ENCODE results near the gene PTGIR. TPM values are rescaled to one million over a fixed set of nuclear protein-coding genes. Genes with fewer than 3 reads are reported as not detected.

Gene PTGIR
- total RNA-seq, 1 donor: 2.5 TPM

- no peak for DNase-seq (ENCODE audit: insufficient read length, low spot score, missing footprints)
- H3K27ac ChIP-seq (ENCODE audit: low read depth, low read length): no peak overlapping the region
- peaks cover 43% of the 10 kb centered on the region for H3K79me2 ChIP-seq (ENCODE audit: insufficient read depth, low read length)
- no peak overlapping the region for H3K4me3 ChIP-seq (ENCODE audit: insufficient read depth, low read length)
- no peak overlapping the region for H3K4me2 ChIP-seq (ENCODE audit: insufficient read depth, low read length)
- H3K9me3 ChIP-seq (ENCODE audit: low read depth, low read length): no peaks in the 10 kb centered on the region
- no peak for TF ChIP-seq CTCF (IDR thresholded peaks at IDR 0.05; ENCODE audit: extremely low read depth, low read depth, low read length)
- H3K4me1 ChIP-seq (ENCODE audit: insufficient read depth, low read length): peaks cover 25% of the 10 kb centered on the region
- peaks cover 51% of the 10 kb centered on the region for H3K36me3 ChIP-seq (ENCODE audit: insufficient read depth, low read length)
- no peak overlapping the region for H2AFZ ChIP-seq (ENCODE audit: low read length)
- peaks cover 73% of the 10 kb centered on the region for H4K20me1 ChIP-seq (ENCODE audit: insufficient read depth, low read length)
- no peaks in the 10 kb centered on the region for H3K27me3 ChIP-seq (ENCODE audit: insufficient read depth, low read length)
Measured at GRCh38 chr19:46608581-46609345, 16.1 kb downstream of the PTGIR start.

GRCh38 chr19:46608178-46608577 lies 16.7 kb downstream of the PTGIR start:
- no peak for DNase-seq (ENCODE audit: insufficient read length, low spot score, missing footprints)
- H3K4me1 ChIP-seq (ENCODE audit: insufficient read depth, low read length): peaks cover 31% of the 10 kb centered on the region
- peaks cover 78% of the 10 kb centered on the region for H4K20me1 ChIP-seq (ENCODE audit: insufficient read depth, low read length)

GRCh38 chr19:46607448-46607841 lies 17.4 kb downstream of the PTGIR start:
- Histone ChIP-seq H3K36me3 (ENCODE audit: insufficient read depth, low read length) (peaks cover 51% of the 10 kb centered on the region), H2AFZ (ENCODE audit: low read length) (no peak overlapping the region), H3K9me3 (ENCODE audit: low read depth, low read length) (no peaks in the 10 kb centered on the region), H3K4me3 (ENCODE audit: insufficient read depth, low read length) (no peak overlapping the region), H4K20me1 (ENCODE audit: insufficient read depth, low read length) (peaks cover 84% of the 10 kb centered on the region), H3K4me2 (ENCODE audit: insufficient read depth, low read length) (no peak overlapping the region), H3K27ac (ENCODE audit: low read depth, low read length) (no peak overlapping the region), H3K79me2 (ENCODE audit: insufficient read depth, low read length) (peaks cover 56% of the 10 kb centered on the region), H3K4me1 (ENCODE audit: insufficient read depth, low read length) (peaks cover 34% of the 10 kb centered on the region), H3K27me3 (ENCODE audit: insufficient read depth, low read length) (no peaks in the 10 kb centered on the region)
- TF ChIP-seq CTCF (IDR thresholded peaks at IDR 0.05; ENCODE audit: extremely low read depth, low read depth, low read length): no peak
- no peak for DNase-seq (ENCODE audit: insufficient read length, low spot score, missing footprints)

More at GRCh38 chr19:46608178-46608577, 16.7 kb downstream of the PTGIR start:
- no peak for TF ChIP-seq CTCF (IDR thresholded peaks at IDR 0.05; ENCODE audit: extremely low read depth, low read depth, low read length)
- no peak overlapping the region for H3K4me2 ChIP-seq (ENCODE audit: insufficient read depth, low read length)
- H3K27ac ChIP-seq (ENCODE audit: low read depth, low read length): no peak overlapping the region
- H3K27me3 ChIP-seq (ENCODE audit: insufficient read depth, low read length): no peaks in the 10 kb centered on the region
- H3K79me2 ChIP-seq (ENCODE audit: insufficient read depth, low read length): peaks cover 48% of the 10 kb centered on the region
- H3K36me3 ChIP-seq (ENCODE audit: insufficient read depth, low read length): peaks cover 51% of the 10 kb centered on the region
- H2AFZ ChIP-seq (ENCODE audit: low read length): no peak overlapping the region
- no peaks in the 10 kb centered on the region for H3K9me3 ChIP-seq (ENCODE audit: low read depth, low read length)
- no peak overlapping the region for H3K4me3 ChIP-seq (ENCODE audit: insufficient read depth, low read length)

- Histone ChIP-seq H3K4me2 (ENCODE audit: insufficient read depth, low read length) (no peak overlapping the region), H3K4me3 (ENCODE audit: insufficient read depth, low read length) (no peak overlapping the region), H2AFZ (ENCODE audit: low read length) (no peak overlapping the region), H3K27ac (ENCODE audit: low read depth, low read length) (no peak overlapping the region), H3K79me2 (ENCODE audit: insufficient read depth, low read length) (peaks cover 62% of the 10 kb centered on the region), H3K27me3 (ENCODE audit: insufficient read depth, low read length) (no peaks in the 10 kb centered on the region), H3K4me1 (ENCODE audit: insufficient read depth, low read length) (peaks cover 36% of the 10 kb centered on the region), H3K36me3 (ENCODE audit: insufficient read depth, low read length) (peaks cover 51% of the 10 kb centered on the region), H4K20me1 (ENCODE audit: insufficient read depth, low read length) (peaks cover 85% of the 10 kb centered on the region), H3K9me3 (ENCODE audit: low read depth, low read length) (no peaks in the 10 kb centered on the region)
- no peak for TF ChIP-seq CTCF (IDR thresholded peaks at IDR 0.05; ENCODE audit: extremely low read depth, low read depth, low read length)
- peak; percentile 77 for DNase-seq (ENCODE audit: insufficient read length, low spot score, missing footprints)
Measured at GRCh38 chr19:46606681-46607447, 18.0 kb downstream of the PTGIR start.

Measured in osteoblast (primary cell).